Measurements from ENCODE around the gene ZBTB22.
"Not testable (repeated sequence)": the region's sequence is repeated elsewhere in the genome, so short reads cannot be mapped to it uniquely, and the experiment has no call there.

The ZBTB22 gene

DNA sequence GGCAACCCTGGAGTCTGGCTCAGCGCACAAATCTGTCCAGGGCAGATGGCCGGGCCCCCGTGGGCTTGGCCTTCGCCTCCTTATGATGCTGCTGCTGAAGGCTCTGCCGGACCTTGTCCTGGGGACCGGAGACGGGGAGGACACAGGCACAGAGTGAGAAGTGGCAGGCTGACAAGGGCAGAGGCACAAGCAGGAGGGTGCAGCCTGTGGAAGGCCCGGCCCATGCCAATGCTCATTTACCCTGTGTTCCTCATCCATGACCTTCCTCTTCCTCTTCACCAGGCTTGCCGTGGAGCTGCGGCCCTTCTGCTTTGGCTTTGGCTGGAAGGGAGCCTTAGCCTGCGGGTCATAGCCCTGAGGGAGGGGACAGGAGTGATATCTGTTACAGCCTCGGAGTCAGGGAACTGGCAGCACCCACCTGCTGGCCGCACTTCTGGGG lies 38.3 kb downstream of the ZBTB22 start:
- no peak for DNase-seq (ENCODE audit: low spot score)

DNA sequence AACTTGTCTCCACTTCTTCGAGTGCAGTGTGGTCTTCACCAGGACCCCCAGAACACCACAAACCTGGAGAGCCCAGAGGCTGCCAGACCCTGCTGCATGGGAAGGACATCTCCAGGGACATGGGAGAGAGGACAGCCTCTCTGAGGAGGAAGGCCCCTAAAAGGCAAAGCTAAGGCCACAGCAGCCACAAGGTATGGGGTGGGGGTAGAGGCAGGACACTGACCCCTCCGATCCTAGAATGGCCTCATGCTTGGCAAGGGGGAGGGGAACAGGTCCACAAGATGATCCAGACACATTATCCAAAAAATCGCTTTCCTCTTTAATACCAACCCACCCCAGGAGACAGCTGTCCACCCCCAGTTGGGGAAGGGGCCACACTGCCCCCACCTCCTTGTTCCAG lies 38.7 kb downstream of the ZBTB22 start:
- DNase-seq (ENCODE audit: low spot score), result no peak

DNA sequence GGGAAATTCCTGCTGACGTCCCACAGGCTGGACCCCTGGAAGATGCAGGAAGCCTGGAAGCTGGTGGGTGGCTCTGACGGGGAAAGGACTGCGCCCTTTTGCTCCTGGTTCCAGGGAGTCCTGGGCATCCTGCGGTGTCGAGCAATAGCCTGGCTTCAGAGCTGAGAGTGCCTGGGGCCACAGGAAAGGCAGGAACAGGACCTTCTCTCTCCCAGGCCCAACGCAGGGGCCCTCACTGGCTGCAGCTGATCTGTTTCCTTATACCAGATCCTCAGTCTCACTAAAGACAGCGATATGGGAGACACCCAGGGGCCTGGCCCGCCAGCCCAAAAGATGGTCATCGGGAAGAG lies 39.2 kb downstream of the ZBTB22 start:
- no peak for DNase-seq (ENCODE audit: low spot score)

DNA sequence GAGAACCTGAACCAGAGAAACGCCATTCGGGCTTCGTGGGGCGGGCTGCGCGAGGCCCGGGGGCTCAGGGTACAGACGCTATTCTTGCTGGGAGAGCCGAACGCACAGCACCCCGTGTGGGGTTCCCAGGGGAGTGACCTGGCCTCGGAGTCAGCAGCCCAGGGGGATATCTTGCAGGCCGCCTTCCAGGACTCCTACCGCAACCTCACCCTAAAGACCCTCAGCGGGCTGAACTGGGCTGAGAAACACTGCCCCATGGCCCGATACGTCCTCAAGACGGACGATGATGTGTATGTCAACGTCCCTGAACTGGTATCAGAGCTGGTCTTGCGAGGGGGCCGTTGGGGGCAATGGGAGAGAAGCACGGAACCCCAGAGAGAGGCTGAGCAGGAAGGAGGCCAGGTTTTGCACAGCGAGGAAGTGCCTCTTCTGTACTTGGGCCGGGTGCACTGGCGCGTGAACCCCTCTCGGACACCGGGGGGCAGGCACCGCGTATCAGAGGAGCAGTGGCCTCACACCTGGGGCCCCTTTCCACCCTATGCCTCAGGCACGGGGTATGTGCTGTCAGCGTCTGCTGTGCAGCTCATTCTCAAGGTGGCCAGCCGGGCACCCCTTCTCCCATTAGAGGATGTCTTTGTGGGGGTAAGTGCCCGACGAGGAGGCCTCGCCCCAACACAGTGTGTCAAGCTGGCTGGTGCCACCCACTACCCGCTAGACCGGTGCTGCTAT lies 39.7 kb downstream of the ZBTB22 start:
- DNase-seq (ENCODE audit: low spot score), result no peak

DNA sequence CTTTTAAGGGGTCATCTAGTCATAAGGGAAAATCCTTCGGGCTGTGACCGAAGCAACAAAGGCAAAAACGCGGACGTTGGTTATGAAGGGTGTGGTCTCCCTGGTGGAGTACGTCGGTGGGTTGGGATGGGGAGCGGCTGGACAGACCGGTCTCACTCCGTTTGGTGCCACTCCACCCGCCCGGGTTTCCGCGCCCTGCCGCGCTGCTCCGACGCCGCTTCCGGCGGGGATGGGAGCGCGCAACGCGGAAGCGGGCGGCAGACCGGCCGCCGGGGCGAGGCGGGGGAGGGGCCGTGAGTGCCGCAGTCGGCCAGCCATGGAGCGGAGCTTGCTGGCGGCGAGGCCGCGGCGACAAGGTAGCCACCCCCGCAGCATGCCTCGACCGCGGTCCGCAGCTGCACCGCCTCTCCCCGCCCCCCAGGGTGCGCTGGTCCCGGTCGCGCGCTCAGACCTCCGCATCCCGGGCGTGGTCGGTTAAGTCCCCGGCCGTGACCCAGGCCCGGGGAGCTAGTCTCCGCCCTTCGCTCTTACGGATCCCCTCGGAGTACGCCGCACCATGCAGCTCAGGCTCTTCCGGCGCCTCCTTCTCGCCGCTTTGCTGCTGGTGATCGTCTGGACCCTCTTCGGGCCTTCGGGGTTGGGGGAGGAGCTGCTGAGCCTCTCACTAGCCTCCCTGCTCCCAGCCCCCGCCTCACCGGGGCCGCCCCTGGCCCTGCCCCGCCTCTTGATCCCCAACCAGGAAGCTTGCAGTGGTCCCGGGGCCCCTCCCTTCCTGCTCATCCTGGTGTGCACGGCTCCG lies 40.5 kb downstream of the ZBTB22 start, which contains the start of gene B3GALT4:
TSS of gene B3GALT4 (plus strand) at position 260 of the 799 bp plus-strand sequence. CDS start at position 557, 297 bp downstream.
- peak; percentile 82 for DNase-seq (ENCODE audit: low spot score)

DNA sequence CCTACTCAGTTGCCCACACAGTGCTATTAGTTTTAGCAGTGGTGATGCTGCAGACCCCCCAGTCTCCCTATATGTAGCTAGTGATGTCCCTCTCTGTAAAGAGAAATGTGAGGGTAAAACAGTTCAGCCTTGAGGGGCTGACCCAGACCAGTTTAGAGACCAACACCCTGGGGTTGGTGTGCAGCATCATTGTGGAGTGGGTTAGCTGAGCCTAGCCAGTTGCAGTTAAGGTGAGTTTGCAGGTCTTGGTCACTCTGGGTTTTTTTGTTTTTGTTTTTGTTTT lies 41.0 kb downstream of the ZBTB22 start:
- DNase-seq (ENCODE audit: low spot score), result no peak

DNA sequence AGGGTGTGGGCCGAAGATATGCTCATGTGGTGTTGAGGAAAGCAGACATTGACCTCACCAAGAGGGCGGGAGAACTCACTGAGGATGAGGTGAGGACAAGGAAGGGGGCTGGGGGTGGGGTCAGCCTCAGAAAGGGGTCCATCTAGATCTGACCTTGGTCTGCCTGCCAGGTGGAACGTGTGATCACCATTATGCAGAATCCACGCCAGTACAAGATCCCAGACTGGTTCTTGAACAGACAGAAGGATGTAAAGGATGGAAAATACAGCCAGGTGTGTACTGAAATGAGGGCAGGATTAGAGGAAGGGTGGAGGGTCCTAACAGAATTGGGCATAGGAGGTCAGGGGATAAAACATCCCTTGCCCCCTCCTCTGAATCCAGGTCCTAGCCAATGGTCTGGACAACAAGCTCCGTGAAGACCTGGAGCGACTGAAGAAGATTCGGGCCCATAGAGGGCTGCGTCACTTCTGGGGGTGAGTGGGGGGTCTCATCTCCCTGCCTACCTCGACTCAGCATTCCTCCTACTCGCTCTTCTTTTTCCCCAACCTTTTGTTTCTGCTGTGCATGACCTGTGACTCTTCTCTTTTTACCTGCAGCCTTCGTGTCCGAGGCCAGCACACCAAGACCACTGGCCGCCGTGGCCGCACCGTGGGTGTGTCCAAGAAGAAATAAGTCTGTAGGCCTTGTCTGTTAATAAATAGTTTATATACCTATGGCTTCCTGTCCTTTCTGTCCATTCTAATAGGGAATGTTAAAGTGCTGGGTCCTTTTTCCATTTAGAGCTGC lies 41.6 kb downstream of the ZBTB22 start:
- DNase-seq (ENCODE audit: low spot score), result not testable (repeated sequence)

DNA sequence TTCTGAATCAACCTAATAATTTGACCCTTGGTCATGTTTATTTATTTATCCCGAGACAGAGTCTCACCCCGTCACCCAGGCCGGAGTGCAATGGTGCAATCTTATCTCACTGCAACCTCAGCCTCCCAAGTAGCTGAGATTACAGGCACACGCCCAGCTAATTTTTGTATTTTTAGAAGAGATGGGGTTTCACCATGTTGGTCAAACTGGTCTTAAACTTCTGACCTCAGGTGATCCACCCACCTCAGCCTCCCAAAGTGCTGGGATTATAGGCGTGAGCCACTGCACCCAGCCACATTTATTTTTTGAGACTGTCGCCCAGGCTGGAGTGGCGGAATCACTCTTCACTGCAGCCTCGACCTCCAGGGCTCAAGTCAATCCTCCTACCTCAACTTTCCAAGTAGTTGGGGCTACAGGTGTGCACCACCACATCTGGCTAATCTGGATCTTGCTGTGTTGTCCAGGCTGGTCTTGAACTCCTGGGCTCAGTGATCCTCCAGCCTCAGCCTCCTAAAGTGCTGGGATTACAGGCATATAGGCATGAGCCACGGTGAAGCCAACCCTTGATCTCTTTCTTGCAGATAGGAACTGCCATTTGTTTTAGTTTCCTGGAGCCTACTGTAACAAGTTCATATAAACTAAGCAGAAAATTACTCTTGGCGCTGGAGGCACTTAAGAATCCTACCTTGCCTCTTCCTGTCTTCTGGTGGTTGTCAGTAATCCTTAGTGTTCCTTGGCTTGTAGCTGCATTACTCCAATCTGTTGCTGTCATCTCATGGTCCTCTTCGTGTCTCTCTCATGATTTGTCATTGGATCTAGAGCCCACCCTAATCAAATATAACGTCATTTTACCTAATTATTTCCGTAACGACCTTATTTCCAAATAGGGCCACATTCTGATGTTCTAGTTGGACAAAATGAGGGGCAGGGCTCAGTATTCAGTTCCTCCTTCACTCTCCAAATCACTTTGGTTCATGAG lies 43.3 kb downstream of the ZBTB22 start:
- DNase-seq (ENCODE audit: low spot score), result no peak

DNA sequence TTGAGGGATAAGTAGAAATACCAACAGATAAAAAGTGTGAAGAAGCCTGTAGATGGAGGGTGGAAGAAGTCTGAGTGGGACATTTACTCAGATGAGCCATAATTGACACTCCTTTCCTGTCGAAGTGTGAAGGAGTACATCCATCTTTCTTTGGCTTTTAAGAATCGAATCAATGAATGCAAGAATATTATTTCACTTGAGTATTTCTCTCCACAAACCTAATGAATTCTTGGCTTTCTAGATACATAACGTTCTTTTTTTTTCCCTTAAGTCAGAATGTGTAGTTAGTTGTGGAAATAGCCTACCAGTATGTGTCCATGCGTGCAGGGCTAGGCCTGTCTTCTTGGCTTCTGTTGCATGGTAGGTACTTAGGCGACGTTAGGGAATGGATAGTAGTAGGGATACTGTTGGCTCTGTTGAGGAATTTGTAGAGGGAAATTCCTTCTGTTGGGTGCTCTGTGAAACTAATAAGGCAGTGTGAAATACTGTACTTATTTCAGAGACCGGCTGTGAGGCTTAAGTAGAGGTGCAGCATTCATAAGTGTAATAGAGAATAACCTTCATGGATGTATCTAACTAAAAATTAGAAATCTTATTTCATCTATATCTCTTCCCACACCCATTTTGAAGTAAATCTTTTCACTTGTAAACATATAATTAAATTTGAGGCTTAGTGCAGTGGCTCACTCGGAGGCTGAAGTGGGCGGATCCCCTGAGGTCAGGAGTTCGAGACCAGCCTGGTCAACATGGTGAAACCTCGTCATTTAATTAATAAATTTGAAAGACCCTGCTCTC lies 44.2 kb downstream of the ZBTB22 start:
- DNase-seq (ENCODE audit: low spot score), result no peak

DNA sequence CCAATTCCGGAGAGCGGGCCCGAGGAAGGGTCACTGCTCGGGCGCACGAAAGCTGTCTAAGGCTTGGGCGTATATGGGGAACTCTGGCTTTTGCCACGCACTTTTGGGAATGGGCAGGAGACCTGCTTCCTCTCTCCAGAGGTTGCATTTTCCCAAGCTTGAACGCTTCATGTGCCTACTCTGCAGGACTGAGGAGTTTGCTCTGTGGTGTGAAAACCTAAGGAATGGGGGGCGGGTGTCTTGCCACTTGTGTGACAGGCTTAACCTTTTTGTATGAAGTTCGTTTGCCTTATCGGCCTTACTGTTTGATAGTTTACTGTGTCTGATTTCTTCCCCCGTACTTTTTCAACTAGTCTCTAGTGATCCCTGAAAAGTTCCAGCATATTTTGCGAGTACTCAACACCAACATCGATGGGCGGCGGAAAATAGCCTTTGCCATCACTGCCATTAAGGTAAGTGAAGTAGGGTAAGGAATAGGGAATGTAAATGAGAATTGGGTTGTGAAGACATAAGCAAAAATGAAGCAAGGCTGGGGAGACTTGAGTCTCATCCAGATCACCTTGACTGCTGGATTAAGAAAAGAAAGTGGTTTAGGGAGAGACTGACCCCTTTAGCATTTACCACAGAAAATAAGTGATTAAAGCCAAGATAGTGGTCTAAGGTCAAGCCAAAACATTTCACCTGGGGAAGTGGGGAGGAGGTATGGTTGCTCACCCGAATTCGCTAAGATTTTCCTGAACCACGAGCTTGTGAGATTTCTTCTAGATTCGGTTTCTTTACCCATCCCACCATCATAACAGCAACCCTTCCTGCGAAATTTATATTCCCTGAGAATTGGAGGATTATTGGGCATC lies 45.0 kb downstream of the ZBTB22 start:
- DNase-seq (ENCODE audit: low spot score), result no peak

DNA sequence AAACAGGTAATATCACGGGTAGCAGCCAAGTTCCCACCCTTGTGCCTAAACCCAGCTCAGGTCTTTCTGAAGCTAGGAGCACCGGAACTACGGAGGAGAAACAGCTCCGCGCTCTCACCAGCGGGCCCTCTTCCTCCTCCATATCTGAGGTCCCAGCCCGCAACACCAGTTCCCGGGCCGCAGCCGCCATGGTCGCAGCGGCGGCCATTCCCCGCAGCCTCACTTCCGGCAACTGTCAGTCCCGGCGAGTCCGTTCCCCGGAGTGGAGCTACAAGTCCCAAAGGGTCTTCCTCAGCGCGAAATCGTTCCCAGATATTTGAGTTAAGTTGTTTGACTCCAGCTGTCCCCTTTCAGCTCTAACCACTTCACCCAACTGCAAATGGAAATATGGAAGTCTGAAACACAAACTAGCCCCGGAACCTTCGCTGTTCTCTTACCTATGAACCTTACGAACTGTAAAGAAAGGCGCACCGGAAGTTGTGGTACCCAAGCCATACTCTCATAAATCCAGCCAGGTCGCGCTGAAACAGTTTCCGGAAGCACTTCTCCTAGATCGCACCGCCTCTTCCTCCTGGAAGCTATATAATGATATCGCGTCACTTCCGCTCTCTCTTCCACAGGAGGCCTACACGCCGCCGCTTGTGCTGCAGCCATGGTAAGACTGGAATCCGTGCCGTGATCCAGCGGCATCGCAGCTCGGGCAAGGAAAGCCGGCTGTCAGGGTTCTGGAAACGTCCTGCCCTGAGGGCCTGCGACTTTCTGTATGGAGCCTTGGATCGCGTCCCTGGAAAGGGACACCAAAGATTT lies 45.9 kb downstream of the ZBTB22 start, which contains the start of the genes RPS18 and VPS52:
TSS of gene RPS18 (plus strand) at position 608 of the 807 bp plus-strand sequence. CDS start at position 653, 45 bp downstream.
TSS of gene VPS52 (minus strand) at position 409 of the 807 bp plus-strand sequence. CDS start at position 208, 201 bp downstream.
- peak; percentile 93 for DNase-seq (ENCODE audit: low spot score)

DNA sequence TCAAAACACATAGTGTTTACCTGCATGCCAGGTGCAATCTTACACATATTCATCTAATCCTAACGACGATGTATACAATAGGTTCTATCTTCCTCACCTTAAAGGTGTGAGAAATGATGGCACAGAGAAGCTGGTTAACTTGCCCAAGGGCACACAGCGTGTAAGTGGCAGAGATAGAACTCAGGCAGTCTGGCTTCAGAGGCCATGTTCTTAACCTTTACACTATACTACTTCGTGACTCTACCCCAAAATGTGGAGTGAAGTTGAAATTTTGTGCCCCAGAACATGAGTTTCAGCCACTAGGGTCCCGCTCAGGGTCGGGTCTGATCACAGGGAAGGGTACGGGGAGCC lies 46.5 kb downstream of the ZBTB22 start:
- DNase-seq (ENCODE audit: low spot score), result no peak

Data from left forelimb (tissue), 1 donor.